ENCODE data around the gene WWC1.
A peak's percentile ranks its signal among the peaks of the same experiment; 100 is the strongest.

WWC1 gene

DNA sequence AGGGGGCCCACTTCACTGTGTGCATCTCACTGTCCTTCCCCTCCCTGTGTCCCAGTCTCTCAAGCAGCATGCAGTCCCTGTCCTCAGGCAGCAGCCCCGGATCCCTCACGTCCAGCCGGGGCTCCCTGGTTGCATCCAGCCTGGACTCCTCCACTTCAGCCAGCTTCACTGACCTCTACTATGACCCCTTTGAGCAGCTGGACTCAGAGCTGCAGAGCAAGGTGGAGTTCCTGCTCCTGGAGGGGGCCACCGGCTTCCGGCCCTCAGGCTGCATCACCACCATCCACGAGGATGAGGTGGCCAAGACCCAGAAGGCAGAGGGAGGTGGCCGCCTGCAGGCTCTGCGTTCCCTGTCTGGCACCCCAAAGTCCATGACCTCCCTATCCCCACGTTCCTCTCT lies 132.0 kb downstream of the WWC1 start:
- H3K36me3 ChIP-seq (replicated peaks): no peaks in the 10 kb centered on the region

DNA sequence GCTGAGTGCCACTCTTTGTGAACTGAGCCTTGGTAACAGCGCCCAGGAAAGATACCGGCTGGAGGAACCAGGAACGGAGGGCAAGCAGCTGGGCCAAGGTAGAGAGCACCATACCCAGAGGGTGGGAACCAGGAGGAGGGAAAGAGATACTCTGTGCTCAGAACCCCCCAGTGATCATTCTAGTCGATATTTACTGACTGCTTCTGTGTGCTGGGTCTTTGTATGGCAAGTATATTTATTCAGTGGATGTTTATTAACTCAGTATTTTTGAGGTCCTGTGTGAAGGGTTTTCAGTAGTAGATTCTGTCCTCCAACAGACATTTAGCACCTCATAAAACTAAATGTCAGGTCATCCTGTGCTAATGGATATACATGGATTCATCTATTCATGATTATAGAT lies 132.5 kb downstream of the WWC1 start:
- Histone ChIP-seq H3K36me3 (replicated peaks) (no peaks in the 10 kb centered on the region), H3K4me3 (ENCODE audit: low read depth, low read length) (no peak overlapping the region), H3K27me3 (replicated peaks) (no peaks in the 10 kb centered on the region), H3K27ac (no peak overlapping the region)
- in situ Hi-C loops (cut with HindIII; ENCODE audit: low pct_ligation_motif_present, low sequenced_read_pairs): no loop called here
- no peak for DNase-seq
- TF ChIP-seq, protein P1, sequence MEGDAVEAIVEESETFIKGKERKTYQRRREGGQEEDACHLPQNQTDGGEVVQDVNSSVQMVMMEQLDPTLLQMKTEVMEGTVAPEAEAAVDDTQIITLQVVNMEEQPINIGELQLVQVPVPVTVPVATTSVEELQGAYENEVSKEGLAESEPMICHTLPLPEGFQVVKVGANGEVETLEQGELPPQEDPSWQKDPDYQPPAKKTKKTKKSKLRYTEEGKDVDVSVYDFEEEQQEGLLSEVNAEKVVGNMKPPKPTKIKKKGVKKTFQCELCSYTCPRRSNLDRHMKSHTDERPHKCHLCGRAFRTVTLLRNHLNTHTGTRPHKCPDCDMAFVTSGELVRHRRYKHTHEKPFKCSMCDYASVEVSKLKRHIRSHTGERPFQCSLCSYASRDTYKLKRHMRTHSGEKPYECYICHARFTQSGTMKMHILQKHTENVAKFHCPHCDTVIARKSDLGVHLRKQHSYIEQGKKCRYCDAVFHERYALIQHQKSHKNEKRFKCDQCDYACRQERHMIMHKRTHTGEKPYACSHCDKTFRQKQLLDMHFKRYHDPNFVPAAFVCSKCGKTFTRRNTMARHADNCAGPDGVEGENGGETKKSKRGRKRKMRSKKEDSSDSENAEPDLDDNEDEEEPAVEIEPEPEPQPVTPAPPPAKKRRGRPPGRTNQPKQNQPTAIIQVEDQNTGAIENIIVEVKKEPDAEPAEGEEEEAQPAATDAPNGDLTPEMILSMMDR (IDR thresholded peaks at IDR 0.05; ENCODE audit: low read depth, low read length, missing control alignments): no peak

More for the DNA sequence above, 132.0 kb downstream of the WWC1 start:
- in situ Hi-C loops (cut with HindIII; ENCODE audit: low pct_ligation_motif_present, low sequenced_read_pairs): no loop called here
- TF ChIP-seq, protein P1 (IDR thresholded peaks at IDR 0.05; ENCODE audit: low read depth, low read length, missing control alignments): no peak
- Histone ChIP-seq H3K4me3 (ENCODE audit: low read depth, low read length) (no peak overlapping the region), H3K27me3 (replicated peaks) (no peaks in the 10 kb centered on the region), H3K27ac (no peak overlapping the region)
- no peak for DNase-seq

GRCh38 chr5:168424594-168425323 lies 133.3 kb downstream of the WWC1 start:
- no peak overlapping the region for H3K27ac ChIP-seq
- no peaks in the 10 kb centered on the region for H3K36me3 ChIP-seq (replicated peaks)
- no peak overlapping the region for H3K4me3 ChIP-seq (ENCODE audit: low read depth, low read length)
- TF ChIP-seq, protein P1 (IDR thresholded peaks at IDR 0.05; ENCODE audit: low read depth, low read length, missing control alignments): no peak
- no peaks in the 10 kb centered on the region for H3K27me3 ChIP-seq (replicated peaks)
- in situ Hi-C loops (cut with HindIII; ENCODE audit: low pct_ligation_motif_present, low sequenced_read_pairs): no loop called here
- DNase-seq: peak; percentile 24

DNA sequence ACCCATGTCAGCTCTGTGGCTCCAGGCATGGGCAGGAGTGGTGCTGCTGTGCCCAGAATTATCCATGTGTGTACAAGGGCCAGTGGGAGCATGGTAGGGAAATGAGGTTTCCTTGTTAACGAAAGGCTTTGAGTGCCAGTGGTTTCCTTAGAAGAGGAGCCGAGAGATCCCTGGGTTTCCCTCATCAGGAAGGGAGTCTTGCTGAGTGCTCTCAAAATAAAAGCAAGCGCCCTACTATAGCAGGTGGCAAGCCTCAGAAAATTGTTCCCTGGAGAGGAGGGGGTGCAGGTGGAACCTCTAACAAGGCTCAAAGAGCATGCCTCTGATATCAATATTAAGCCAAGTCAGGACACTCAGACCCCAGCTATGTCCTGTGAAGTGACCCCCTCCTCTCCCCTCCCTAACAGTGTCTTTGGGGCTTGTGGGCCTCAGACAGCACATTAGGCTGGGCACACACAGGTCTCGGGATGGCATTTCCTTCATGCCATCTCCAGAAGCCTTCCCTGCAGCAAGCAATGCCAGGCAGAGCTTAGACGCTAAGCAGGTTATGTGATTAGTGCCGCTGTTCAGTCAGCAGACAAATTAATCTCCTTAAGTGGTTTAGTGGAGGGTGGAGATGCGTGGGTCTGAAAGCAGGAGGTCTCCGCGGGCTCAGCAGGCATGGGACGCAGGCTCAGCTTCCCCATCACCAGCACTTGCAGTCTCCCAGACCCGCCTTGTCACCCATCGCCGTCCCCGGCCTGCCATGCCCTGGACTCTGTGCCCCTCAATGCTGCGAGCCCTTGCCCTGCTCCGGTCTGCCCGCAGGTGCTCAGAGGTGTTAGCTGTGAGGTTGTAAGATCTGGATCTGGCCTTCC lies 134.8 kb downstream of the WWC1 start:
- Histone ChIP-seq H3K4me3 (ENCODE audit: low read depth, low read length) (no peak overlapping the region), H3K27ac (no peak overlapping the region), H3K27me3 (replicated peaks) (no peaks in the 10 kb centered on the region), H3K36me3 (replicated peaks) (no peaks in the 10 kb centered on the region)
- in situ Hi-C loops (cut with HindIII; ENCODE audit: low pct_ligation_motif_present, low sequenced_read_pairs): no loop called here
- TF ChIP-seq, protein P1 (IDR thresholded peaks at IDR 0.05; ENCODE audit: low read depth, low read length, missing control alignments): no peak
- no peak for DNase-seq

- H3K36me3 ChIP-seq (replicated peaks): no peaks in the 10 kb centered on the region
- H3K27me3 ChIP-seq (replicated peaks): no peaks in the 10 kb centered on the region
- H3K27ac ChIP-seq: no peak overlapping the region
- in situ Hi-C loops (cut with HindIII; ENCODE audit: low pct_ligation_motif_present, low sequenced_read_pairs): no loop called here
- no peak overlapping the region for H3K4me3 ChIP-seq (ENCODE audit: low read depth, low read length)
- TF ChIP-seq, protein P1 (IDR thresholded peaks at IDR 0.05; ENCODE audit: low read depth, low read length, missing control alignments): no peak
- no peak for DNase-seq
Observed at GRCh38 chr5:168426864-168427172, 135.4 kb downstream of the WWC1 start.

Data from brain microvascular endothelial cell (primary cell).